Mucosa of descending colon (tissue), 3 donors: Measurements from ENCODE around the gene DHPS. TPM values are rescaled to one million over a fixed set of nuclear protein-coding genes. Genes with fewer than 3 reads are reported as not detected.

Source experiments
- ATAC-seq: fragments of 200-7000 bp; cut with Tn5 transposase; one replicate; pipeline ENCODE4 v1.9.1; 2020; ENCODE audit warnings: mild to moderate bottlenecking, moderate library complexity
- DNase-seq, 3 donors: peaks; one replicate each; pipeline ENCODE4 v3.0.0-alpha.2; 2020
- H3K36me3 ChIP-seq: fragments of 200-600 bp; one replicate; pipeline ENCODE4 v1.8.0; 2021; ENCODE audit warnings: low read depth, mild to moderate bottlenecking
- H3K4me1 ChIP-seq: fragments of 200-600 bp; one replicate; pipeline ENCODE4 v1.8.0; 2021; ENCODE audit warnings: low read depth, mild to moderate bottlenecking
- H3K4me3 ChIP-seq: fragments of 200-600 bp; one replicate; pipeline ENCODE4 v1.8.0; 2021; ENCODE audit warnings: mild to moderate bottlenecking
- H3K9me3 ChIP-seq: fragments of 200-600 bp; one replicate; pipeline ENCODE4 v1.8.0; 2021; ENCODE audit warnings: mild to moderate bottlenecking
- CTCF ChIP-seq: fragments of 200-600 bp; IDR thresholded peaks from one replicate; pipeline ENCODE4 v1.8.0; 2022; ENCODE audit warnings: antibody characterized with exemption, mild to moderate bottlenecking
- intact Hi-C, 2 donors: fragments of 100-400 bp; cut with DNase I in 1 of 2; cut with micrococcal nuclease in 1 of 2; formaldehyde crosslinking; loops; one replicate each; pipeline versions ENCODE4 v1.11.0 to v1.11.1; 2022; cut with DNase I, micrococcal nuclease
- total RNA-seq, 3 donors: library from RNA; stranded (reverse); fragmentation: NEBNext Ultra II Directional in 2 of 3; extraction: Animal tissue kit (Norgen Biotek cat#: 25700) in 2 of 3; gene quantifications; one replicate each; pipeline versions ENCODE4 v1.2.1 to v1.2.4, GENCODE V29; 2021 to 2023
- donor health status: DM: no; HTN: no; CAD: no; lungs with moderate emphysema.
- donor health status: DM: no; HTN: no; CAD: no.
- donor health status: DM: no; HTN: yes; CAD: no.

The DHPS gene
- total RNA-seq, 3 donors from 2014 or later, result 71.4 to 91.4 (median 88.9) TPM

DNA sequence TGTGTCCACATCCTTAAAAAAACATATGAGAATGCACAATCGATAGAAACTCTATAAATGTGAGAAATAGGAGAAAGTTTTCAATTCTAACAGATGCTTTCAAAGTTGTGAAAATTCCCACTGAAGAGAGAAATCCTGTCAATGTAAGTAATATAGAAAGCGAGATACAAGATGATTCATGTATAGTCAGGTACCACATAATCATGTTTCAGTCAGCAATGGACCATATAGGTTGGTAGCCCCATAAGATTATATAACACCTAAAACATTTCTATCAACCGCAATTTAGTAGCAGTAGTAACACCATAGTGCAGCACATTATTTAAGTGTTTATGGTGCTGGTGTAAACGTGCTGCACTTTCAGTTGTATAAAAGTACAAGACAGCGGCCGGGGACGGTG lies 52.5 kb downstream of the DHPS start:
- H3K9me3 ChIP-seq, result peaks cover 25% of the 10 kb centered on the region
- H3K36me3 ChIP-seq, result peaks cover 30% of the 10 kb centered on the region
- no peak for DNase-seq
- intact Hi-C loops, result no loop called here
- H3K4me3 ChIP-seq, result no peak overlapping the region
- TF ChIP-seq CTCF, result no peak
- no peak for ATAC-seq
- no peaks in the 10 kb centered on the region for H3K4me1 ChIP-seq

GRCh38 chr19:12628040-12629022 lies 53.3 kb downstream of the DHPS start:
- intact Hi-C loops, result no loop called here
- Histone ChIP-seq H3K9me3 (peaks cover 25% of the 10 kb centered on the region), H3K4me3 (no peak overlapping the region), H3K36me3 (peaks cover 30% of the 10 kb centered on the region), H3K4me1 (no peaks in the 10 kb centered on the region)
- TF ChIP-seq CTCF, result no peak
- no peak for DNase-seq
- ATAC-seq, result no peak

DNA sequence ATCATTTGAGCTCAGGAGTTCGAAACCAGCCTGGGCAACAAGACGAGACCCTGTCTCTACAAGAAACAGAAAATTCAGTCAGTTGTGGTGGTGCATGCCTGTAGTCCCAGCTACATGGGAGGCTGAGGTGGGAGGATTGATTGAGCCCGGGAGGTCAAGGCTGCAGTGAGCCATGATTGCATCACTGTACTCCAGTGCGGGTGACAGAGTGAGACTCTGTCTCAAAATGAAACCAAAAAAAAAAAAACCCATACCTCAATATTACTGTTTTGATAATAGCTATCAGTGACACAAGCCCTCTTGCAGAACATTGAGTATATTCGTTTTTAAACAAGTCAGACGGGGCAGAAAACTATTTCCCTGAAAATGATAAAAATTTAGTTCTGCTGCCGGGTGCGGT lies 54.7 kb downstream of the DHPS start:
- Histone ChIP-seq H3K4me1 (no peaks in the 10 kb centered on the region), H3K9me3 (peaks cover 25% of the 10 kb centered on the region), H3K4me3 (no peak overlapping the region), H3K36me3 (peaks cover 30% of the 10 kb centered on the region)
- no peak for TF ChIP-seq CTCF
- intact Hi-C loops, result no loop called here
- ATAC-seq (no peak), DNase-seq (no peak)

Other genes starting within 250 kb of the DHPS start
- gene ZNF443, start 240.9 kb downstream of the DHPS start, total RNA-seq, result 1 to 10 TPM; 5.8 to 7.7 (median 7.3) TPM
- 1 to 10 TPM; 1.2 to 3.3 (median 1.8) TPM for gene ZNF709, start 197.1 kb downstream of the DHPS start, total RNA-seq
- gene ZNF564, start 130.4 kb downstream of the DHPS start, total RNA-seq, result 10 to 100 TPM; 13.9 to 22.5 (median 21.2) TPM
- 10 to 100 TPM in 1 of 3 donors, 1 to 10 TPM in 2; 8.6 to 11.3 (median 8.8) TPM for gene ZNF490, start 71.1 kb downstream of the DHPS start, total RNA-seq
- gene ZNF791, start 71.0 kb downstream of the DHPS start, total RNA-seq, result 10 to 100 TPM; 22.5 to 29.7 (median 26.9) TPM
- 100 to 1,000 TPM in 1 of 3 donors, 10 to 100 TPM in 2; 92.7 to 104 (median 96.6) TPM for gene MAN2B1, start 15.1 kb downstream of the DHPS start, total RNA-seq
- 10 to 100 TPM in 1 of 3 donors, 1 to 10 TPM in 2; 6.4 to 13.4 (median 7.4) TPM for gene WDR83, start 15.1 kb downstream of the DHPS start, total RNA-seq
- not detected for gene GNG14, start 6.1 kb upstream of the DHPS start, total RNA-seq
- 1 to 10 TPM; 6.0 to 8.9 (median 7.8) TPM for gene FBXW9, start 14.8 kb upstream of the DHPS start, total RNA-seq
- gene TNPO2, start 42.1 kb upstream of the DHPS start, total RNA-seq, result 10 to 100 TPM; 48.9 to 73.3 (median 66.9) TPM
- gene TRIR, start 52.8 kb upstream of the DHPS start, total RNA-seq, result 100 to 1,000 TPM; 122 to 164 (median 146) TPM
- gene GET3, start 55.6 kb upstream of the DHPS start, total RNA-seq, result 10 to 100 TPM; 44.8 to 70.5 (median 50.0) TPM
- 100 to 1,000 TPM in 1 of 3 donors, 10 to 100 TPM in 2; 29.0 to 167 (median 32.2) TPM for gene BEST2, start 69.9 kb upstream of the DHPS start, total RNA-seq
- 10 to 100 TPM; 52.2 to 91.9 (median 69.0) TPM for gene HOOK2, start 93.7 kb upstream of the DHPS start, total RNA-seq
- gene JUNB, start 109.6 kb upstream of the DHPS start, total RNA-seq, result 100 to 1,000 TPM; 170 to 191 (median 191) TPM
- gene PRDX2, start 119.9 kb upstream of the DHPS start, total RNA-seq, result 100 to 1,000 TPM; 225 to 266 (median 256) TPM
- gene THSD8, start 120.2 kb upstream of the DHPS start, total RNA-seq, result 10 to 100 TPM in 1 of 3 donors, 1 to 10 TPM in 2; 1.5 to 10.4 (median 2.7) TPM
- 10 to 100 TPM in 1 of 3 donors, 1 to 10 TPM in 2; 5.5 to 12.4 (median 6.5) TPM for gene RNASEH2A, start 124.7 kb upstream of the DHPS start, total RNA-seq
- gene RTBDN, start 152.7 kb upstream of the DHPS start, total RNA-seq, result 1 to 10 TPM in 1 of 3 donors, under 1 TPM in 1, not detected in 1; 0.87 to 1.7 TPM
- 1 to 10 TPM in 2 of 3 donors, under 1 TPM in 1; 0.69 to 4.1 (median 1.2) TPM for gene MAST1, start 156.6 kb upstream of the DHPS start, total RNA-seq
- 10 to 100 TPM; 22.8 to 31.8 (median 30.3) TPM for gene DNASE2, start 199.6 kb upstream of the DHPS start, total RNA-seq
- not detected for gene KLF1, start 205.3 kb upstream of the DHPS start, total RNA-seq
- 10 to 100 TPM; 24.2 to 27.2 (median 24.7) TPM for gene GCDH, start 209.3 kb upstream of the DHPS start, total RNA-seq
- gene SYCE2, start 237.4 kb upstream of the DHPS start, total RNA-seq, result 1 to 10 TPM in 1 of 3 donors, not detected in 2; 1.2 TPM